HepG2 (cell line): Measurements from ENCODE around the gene HBQ1. TPM values are rescaled to one million over a fixed set of nuclear protein-coding genes. Genes with fewer than 3 reads are reported as not detected.

ENCODE experiments used
- MEIS2 ChIP-seq: sonication (generic); formaldehyde crosslinking; IDR thresholded peaks from 2 replicates; pipeline ENCODE4 v1.9.0; 2021; ENCODE audit warnings: mild to moderate bottlenecking, missing genetic modification reagents
- NCOA2 ChIP-seq: sonication (generic); formaldehyde crosslinking; IDR thresholded peaks from 2 replicates; pipeline ENCODE4 v1.8.0; 2022; ENCODE audit warnings: inconsistent platforms
- RAD51 ChIP-seq: fragments of 450-650 bp; IDR thresholded peaks from 2 replicates; pipeline ENCODE4 v1.6.1; 2016; ENCODE audit warnings: borderline replicate concordance
- TOE1 ChIP-seq: sonication (generic); formaldehyde crosslinking; IDR thresholded peaks from 2 replicates; pipeline ENCODE4 v1.4.0; 2020; ENCODE audit warnings: mild to moderate bottlenecking, missing genetic modification reagents
- ZKSCAN5 ChIP-seq: sonication (generic); formaldehyde crosslinking; IDR thresholded peaks from 2 replicates; pipeline ENCODE4 v1.5.1; 2020; ENCODE audit warnings: mild to moderate bottlenecking, missing genetic modification reagents
- ZNF235 ChIP-seq: sonication (generic); formaldehyde crosslinking; IDR thresholded peaks from 2 replicates; pipeline ENCODE4 v1.8.1; 2023; ENCODE audit warnings: mild to moderate bottlenecking, missing genetic modification reagents, borderline replicate concordance
- ZNF33B ChIP-seq: sonication (generic); formaldehyde crosslinking; IDR thresholded peaks from 2 replicates; pipeline ENCODE4 v1.5.1; 2020; ENCODE audit warnings: mild to moderate bottlenecking, missing genetic modification reagents
- ZNF724P ChIP-seq: sonication (generic); formaldehyde crosslinking; IDR thresholded peaks from 2 replicates; pipeline ENCODE4 v1.8.0; 2022; ENCODE audit warnings: missing genetic modification reagents, borderline replicate concordance
- polyA plus RNA-seq, 8 experiments: library from polyadenylated mRNA; depleted of rRNA in 3 of 8; stranded (reverse) in 7 of 8; unstranded in 1 of 8; fragments of >200 nt; fragmentation: Illumina TruSeq in 4 of 8; extraction: Trizol in 4 of 8; gene quantifications; 2 replicates each; pipeline versions ENCODE4 v1.2.1 to v1.2.3, GENCODE V29; 2011 to 2016; ENCODE audit warnings: low read depth in 4 of 8, missing spikeins in 1 of 8, mixed read lengths in 1 of 8; ENCODE audit not compliant: insufficient read depth in 1 of 8
- total RNA-seq, 5 experiments: library from RNA; depleted of rRNA; stranded (reverse); fragments of >200 nt; fragmentation: Illumina TruSeq; extraction: Trizol; gene quantifications; 2 replicates each; pipeline ENCODE4 v1.2.3, GENCODE V29; 2016; ENCODE audit warnings: low read depth in 1 of 5
- TF ChIP-seq, protein P1 (sequence below): sonication (generic); formaldehyde crosslinking; IDR thresholded peaks from 2 replicates; pipeline ENCODE4 v1.5.0; 2020; ENCODE audit warnings: missing genetic modification reagents, mild to moderate bottlenecking, borderline replicate concordance
- TF ChIP-seq, protein P2 (sequence below), 2 experiments: IDR thresholded peaks; 2 replicates each; pipeline ENCODE4 v1.6.1; 2011 to 2012; ENCODE audit warnings: low read length in 2 of 2, borderline replicate concordance in 1 of 2, low read depth in 1 of 2, mild to moderate bottlenecking in 1 of 2, moderate library complexity in 1 of 2
- TF ChIP-seq, protein P3 (sequence below): sonication (generic); formaldehyde crosslinking; IDR thresholded peaks from 2 replicates; pipeline ENCODE4 v1.4.0; 2020; ENCODE audit warnings: missing genetic modification reagents, borderline replicate concordance
- TF ChIP-seq, protein P4 (sequence below): sonication (generic); formaldehyde crosslinking; IDR thresholded peaks from 2 replicates; pipeline ENCODE4 v1.4.0; 2020; ENCODE audit warnings: mild to moderate bottlenecking, missing genetic modification reagents
- TF ChIP-seq, protein P5 (sequence below): sonication (generic); formaldehyde crosslinking; IDR thresholded peaks from 2 replicates; pipeline ENCODE4 v1.8.0; 2022; ENCODE audit warnings: mild to moderate bottlenecking, missing genetic modification reagents, borderline replicate concordance
- TF ChIP-seq, protein P6 (sequence below): sonication (generic); formaldehyde crosslinking; IDR thresholded peaks from 2 replicates; pipeline ENCODE4 v1.4.0; 2020; ENCODE audit warnings: missing genetic modification reagents, low read depth, mild to moderate bottlenecking, borderline replicate concordance
- TF ChIP-seq, protein P7 (sequence below): sonication (generic); formaldehyde crosslinking; IDR thresholded peaks from 2 replicates; pipeline ENCODE4 v1.4.0; 2020; ENCODE audit warnings: missing genetic modification reagents

HBQ1 gene
- total and polyA plus RNA-seq, 2 of the 13 experiments (the other 11 are each of a cell fraction or from before 2014, with no cell fraction given) = 4.9 to 7.4 TPM

DNA sequence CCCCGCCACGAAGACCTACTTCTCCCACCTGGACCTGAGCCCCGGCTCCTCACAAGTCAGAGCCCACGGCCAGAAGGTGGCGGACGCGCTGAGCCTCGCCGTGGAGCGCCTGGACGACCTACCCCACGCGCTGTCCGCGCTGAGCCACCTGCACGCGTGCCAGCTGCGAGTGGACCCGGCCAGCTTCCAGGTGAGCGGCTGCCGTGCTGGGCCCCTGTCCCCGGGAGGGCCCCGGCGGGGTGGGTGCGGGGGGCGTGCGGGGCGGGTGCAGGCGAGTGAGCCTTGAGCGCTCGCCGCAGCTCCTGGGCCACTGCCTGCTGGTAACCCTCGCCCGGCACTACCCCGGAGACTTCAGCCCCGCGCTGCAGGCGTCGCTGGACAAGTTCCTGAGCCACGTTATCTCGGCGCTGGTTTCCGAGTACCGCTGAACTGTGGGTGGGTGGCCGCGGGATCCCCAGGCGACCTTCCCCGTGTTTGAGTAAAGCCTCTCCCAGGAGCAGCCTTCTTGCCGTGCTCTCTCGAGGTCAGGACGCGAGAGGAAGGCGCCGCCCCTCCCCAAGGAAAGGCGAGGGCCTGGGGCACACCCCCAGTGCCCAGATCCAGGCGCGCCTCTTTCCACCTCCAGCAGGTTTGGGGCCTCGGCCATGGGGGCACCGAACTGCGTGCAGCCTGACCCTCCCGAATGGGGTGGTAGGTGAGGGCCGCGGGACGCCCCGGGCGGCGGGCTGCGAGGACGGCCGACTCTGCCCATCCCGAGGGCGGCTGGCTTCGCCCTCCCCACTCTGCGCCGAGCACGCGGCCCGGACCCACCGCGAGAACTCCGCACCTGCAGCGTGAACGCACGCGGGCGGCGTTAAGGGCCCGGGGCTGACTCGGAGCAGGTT, 664 bp downstream of the HBQ1 start (continued):
- TF ChIP-seq, protein P1, sequence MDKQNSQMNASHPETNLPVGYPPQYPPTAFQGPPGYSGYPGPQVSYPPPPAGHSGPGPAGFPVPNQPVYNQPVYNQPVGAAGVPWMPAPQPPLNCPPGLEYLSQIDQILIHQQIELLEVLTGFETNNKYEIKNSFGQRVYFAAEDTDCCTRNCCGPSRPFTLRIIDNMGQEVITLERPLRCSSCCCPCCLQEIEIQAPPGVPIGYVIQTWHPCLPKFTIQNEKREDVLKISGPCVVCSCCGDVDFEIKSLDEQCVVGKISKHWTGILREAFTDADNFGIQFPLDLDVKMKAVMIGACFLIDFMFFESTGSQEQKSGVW = peak; percentile 73; the same call in 1 of the 2 replicates
- TF ChIP-seq, protein P2, sequence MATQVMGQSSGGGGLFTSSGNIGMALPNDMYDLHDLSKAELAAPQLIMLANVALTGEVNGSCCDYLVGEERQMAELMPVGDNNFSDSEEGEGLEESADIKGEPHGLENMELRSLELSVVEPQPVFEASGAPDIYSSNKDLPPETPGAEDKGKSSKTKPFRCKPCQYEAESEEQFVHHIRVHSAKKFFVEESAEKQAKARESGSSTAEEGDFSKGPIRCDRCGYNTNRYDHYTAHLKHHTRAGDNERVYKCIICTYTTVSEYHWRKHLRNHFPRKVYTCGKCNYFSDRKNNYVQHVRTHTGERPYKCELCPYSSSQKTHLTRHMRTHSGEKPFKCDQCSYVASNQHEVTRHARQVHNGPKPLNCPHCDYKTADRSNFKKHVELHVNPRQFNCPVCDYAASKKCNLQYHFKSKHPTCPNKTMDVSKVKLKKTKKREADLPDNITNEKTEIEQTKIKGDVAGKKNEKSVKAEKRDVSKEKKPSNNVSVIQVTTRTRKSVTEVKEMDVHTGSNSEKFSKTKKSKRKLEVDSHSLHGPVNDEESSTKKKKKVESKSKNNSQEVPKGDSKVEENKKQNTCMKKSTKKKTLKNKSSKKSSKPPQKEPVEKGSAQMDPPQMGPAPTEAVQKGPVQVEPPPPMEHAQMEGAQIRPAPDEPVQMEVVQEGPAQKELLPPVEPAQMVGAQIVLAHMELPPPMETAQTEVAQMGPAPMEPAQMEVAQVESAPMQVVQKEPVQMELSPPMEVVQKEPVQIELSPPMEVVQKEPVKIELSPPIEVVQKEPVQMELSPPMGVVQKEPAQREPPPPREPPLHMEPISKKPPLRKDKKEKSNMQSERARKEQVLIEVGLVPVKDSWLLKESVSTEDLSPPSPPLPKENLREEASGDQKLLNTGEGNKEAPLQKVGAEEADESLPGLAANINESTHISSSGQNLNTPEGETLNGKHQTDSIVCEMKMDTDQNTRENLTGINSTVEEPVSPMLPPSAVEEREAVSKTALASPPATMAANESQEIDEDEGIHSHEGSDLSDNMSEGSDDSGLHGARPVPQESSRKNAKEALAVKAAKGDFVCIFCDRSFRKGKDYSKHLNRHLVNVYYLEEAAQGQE (IDR thresholded peaks at IDR 0.05; ENCODE audit: borderline replicate concordance in 1 of 2, low read depth in 1 of 2, low read length in 2 of 2) = no peak
- no peak for TF ChIP-seq RAD51
- TF ChIP-seq, protein P3, sequence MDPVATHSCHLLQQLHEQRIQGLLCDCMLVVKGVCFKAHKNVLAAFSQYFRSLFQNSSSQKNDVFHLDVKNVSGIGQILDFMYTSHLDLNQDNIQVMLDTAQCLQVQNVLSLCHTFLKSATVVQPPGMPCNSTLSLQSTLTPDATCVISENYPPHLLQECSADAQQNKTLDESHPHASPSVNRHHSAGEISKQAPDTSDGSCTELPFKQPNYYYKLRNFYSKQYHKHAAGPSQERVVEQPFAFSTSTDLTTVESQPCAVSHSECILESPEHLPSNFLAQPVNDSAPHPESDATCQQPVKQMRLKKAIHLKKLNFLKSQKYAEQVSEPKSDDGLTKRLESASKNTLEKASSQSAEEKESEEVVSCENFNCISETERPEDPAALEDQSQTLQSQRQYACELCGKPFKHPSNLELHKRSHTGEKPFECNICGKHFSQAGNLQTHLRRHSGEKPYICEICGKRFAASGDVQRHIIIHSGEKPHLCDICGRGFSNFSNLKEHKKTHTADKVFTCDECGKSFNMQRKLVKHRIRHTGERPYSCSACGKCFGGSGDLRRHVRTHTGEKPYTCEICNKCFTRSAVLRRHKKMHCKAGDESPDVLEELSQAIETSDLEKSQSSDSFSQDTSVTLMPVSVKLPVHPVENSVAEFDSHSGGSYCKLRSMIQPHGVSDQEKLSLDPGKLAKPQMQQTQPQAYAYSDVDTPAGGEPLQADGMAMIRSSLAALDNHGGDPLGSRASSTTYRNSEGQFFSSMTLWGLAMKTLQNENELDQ (CRISPR knock-in tag) = peak; percentile 45; the same call in 1 of the 2 replicates
- TF ChIP-seq, protein P4, sequence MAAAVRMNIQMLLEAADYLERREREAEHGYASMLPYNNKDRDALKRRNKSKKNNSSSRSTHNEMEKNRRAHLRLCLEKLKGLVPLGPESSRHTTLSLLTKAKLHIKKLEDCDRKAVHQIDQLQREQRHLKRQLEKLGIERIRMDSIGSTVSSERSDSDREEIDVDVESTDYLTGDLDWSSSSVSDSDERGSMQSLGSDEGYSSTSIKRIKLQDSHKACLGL (CRISPR knock-in tag) = peak; percentile 99
- TF ChIP-seq, protein P5, sequence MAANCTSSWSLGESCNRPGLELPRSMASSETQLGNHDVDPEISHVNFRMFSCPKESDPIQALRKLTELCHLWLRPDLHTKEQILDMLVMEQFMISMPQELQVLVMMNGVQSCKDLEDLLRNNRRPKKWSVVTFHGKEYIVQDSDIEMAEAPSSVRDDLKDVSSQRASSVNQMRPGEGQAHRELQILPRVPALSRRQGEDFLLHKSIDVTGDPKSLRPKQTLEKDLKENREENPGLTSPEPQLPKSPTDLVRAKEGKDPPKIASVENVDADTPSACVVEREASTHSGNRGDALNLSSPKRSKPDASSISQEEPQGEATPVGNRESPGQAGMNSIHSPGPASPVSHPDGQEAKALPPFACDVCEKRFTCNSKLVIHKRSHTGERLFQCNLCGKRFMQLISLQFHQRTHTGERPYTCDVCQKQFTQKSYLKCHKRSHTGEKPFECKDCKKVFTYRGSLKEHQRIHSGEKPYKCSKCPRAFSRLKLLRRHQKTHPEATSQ = peak; percentile 93
- TF ChIP-seq, protein P6, sequence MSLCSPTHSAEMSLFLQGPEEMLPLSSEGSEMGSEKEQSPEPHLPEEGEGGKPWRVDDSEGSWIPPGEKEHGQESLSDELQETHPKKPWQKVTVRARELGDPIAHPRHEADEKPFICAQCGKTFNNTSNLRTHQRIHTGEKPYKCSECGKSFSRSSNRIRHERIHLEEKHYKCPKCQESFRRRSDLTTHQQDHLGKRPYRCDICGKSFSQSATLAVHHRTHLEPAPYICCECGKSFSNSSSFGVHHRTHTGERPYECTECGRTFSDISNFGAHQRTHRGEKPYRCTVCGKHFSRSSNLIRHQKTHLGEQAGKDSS (CRISPR knock-in tag) = peak; percentile 99
- TF ChIP-seq, protein P7, sequence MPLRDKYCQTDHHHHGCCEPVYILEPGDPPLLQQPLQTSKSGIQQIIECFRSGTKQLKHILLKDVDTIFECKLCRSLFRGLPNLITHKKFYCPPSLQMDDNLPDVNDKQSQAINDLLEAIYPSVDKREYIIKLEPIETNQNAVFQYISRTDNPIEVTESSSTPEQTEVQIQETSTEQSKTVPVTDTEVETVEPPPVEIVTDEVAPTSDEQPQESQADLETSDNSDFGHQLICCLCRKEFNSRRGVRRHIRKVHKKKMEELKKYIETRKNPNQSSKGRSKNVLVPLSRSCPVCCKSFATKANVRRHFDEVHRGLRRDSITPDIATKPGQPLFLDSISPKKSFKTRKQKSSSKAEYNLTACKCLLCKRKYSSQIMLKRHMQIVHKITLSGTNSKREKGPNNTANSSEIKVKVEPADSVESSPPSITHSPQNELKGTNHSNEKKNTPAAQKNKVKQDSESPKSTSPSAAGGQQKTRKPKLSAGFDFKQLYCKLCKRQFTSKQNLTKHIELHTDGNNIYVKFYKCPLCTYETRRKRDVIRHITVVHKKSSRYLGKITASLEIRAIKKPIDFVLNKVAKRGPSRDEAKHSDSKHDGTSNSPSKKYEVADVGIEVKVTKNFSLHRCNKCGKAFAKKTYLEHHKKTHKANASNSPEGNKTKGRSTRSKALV (CRISPR knock-in tag) = peak; percentile 99
- peak; percentile 98 for TF ChIP-seq ZNF33B (CRISPR knock-in tag)
- TF ChIP-seq NCOA2 (CRISPR knock-in tag) = peak; percentile 63; the same call in 1 of the 2 replicates
- TF ChIP-seq ZNF235 (CRISPR knock-in tag) = peak; percentile 98
- TF ChIP-seq ZNF724P (CRISPR knock-in tag) = peak; percentile 99
- 0 out of 2 replicates have a peak, but pooled peaks have one; percentile 8 for TF ChIP-seq ZKSCAN5 (CRISPR knock-in tag)
- peak; percentile 86; the same call in 1 of the 2 replicates for TF ChIP-seq TOE1 (CRISPR knock-in tag)
- peak; percentile 88 for TF ChIP-seq MEIS2 (CRISPR knock-in tag)
